22Rv1 (cell line): ENCODE data around the gene EIF5B.

ENCODE experiments used
- ZFX ChIP-seq: fragments of 450-650 bp; IDR thresholded peaks from 2 replicates; pipeline ENCODE4 v1.6.1; 2017; ENCODE audit warnings: antibody characterized with exemption, borderline replicate concordance
- TF ChIP-seq, protein P1 (sequence below): fragments of 450-650 bp; IDR thresholded peaks from 2 replicates; pipeline ENCODE4 v1.5.1; 2017; ENCODE audit warnings: mild to moderate bottlenecking

DNA sequence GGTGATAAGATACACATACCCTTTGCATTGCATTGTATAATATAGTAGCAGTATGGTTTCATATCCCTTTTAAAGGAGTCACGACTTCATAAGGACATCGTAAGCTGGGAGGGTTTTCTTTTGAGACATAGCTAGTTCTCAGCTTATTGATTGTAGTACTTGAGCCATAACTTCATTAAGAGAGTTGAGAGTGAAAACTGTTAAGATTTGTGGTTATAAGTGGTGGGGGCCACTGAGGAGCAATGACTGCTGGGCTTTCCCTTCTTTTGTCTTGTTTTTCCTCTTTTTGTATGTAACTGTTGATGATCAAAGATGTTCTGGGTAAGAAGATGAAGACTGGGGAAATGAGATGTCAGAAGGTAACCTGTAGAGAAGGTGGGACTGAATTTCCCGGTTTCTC is 11.0 kb downstream of the EIF5B start:
- TF ChIP-seq, protein P1, sequence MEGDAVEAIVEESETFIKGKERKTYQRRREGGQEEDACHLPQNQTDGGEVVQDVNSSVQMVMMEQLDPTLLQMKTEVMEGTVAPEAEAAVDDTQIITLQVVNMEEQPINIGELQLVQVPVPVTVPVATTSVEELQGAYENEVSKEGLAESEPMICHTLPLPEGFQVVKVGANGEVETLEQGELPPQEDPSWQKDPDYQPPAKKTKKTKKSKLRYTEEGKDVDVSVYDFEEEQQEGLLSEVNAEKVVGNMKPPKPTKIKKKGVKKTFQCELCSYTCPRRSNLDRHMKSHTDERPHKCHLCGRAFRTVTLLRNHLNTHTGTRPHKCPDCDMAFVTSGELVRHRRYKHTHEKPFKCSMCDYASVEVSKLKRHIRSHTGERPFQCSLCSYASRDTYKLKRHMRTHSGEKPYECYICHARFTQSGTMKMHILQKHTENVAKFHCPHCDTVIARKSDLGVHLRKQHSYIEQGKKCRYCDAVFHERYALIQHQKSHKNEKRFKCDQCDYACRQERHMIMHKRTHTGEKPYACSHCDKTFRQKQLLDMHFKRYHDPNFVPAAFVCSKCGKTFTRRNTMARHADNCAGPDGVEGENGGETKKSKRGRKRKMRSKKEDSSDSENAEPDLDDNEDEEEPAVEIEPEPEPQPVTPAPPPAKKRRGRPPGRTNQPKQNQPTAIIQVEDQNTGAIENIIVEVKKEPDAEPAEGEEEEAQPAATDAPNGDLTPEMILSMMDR = no peak
- no peak for TF ChIP-seq ZFX
